HUES64 (cell line): ENCODE measurements around the gene ADAMTS9.
A peak's percentile ranks its signal among the peaks of the same experiment; 100 is the strongest.

ENCODE experiments used
- H3K27ac ChIP-seq: 2 replicates; pipeline ENCODE4 v1.7.0; 2013; ENCODE audit warnings: low read depth, low read length, inconsistent platforms
- H3K27me3 ChIP-seq: 2 replicates; pipeline ENCODE4 v1.6.1; 2013; ENCODE audit warnings: mild to moderate bottlenecking, low read length; ENCODE audit not compliant: insufficient read depth
- H3K36me3 ChIP-seq: 2 replicates; pipeline ENCODE4 v1.6.1; 2013; ENCODE audit warnings: mild to moderate bottlenecking, low read length; ENCODE audit not compliant: insufficient read depth
- H3K4me1 ChIP-seq: 2 replicates; pipeline ENCODE4 v1.6.1; 2013; ENCODE audit warnings: mild to moderate bottlenecking, low read length, moderate library complexity; ENCODE audit not compliant: insufficient read depth
- H3K4me3 ChIP-seq: 2 replicates; pipeline ENCODE4 v1.5.1; 2013; ENCODE audit warnings: mild to moderate bottlenecking, low read length, moderate library complexity
- H3K9ac ChIP-seq: 2 replicates; pipeline ENCODE4 v1.6.1; 2013; ENCODE audit warnings: mild to moderate bottlenecking, low read depth, low read length
- H3K9me3 ChIP-seq: 2 replicates; pipeline ENCODE4 v1.6.1; 2013; ENCODE audit warnings: low read depth, low read length; ENCODE audit not compliant: insufficient read depth
- WGBS: fragments of 150-250, 120-280 bp; methylation state at CpG from one replicate; pipeline ENCODE4 v1.1.7; 2013; ENCODE audit warnings: missing lambda C conversion rate; 5-methylcytosine and 5-hydroxymethylcytosine counted together

The ADAMTS9 gene

GRCh38 chr3:64716110-64716710 lies 28.4 kb upstream of the ADAMTS9 start:
- Histone ChIP-seq H3K27me3 (no peaks in the 10 kb centered on the region), H3K9ac (no peak overlapping the region), H3K9me3 (no peaks in the 10 kb centered on the region), H3K36me3 (no peaks in the 10 kb centered on the region), H3K4me1 (no peaks in the 10 kb centered on the region), H3K4me3 (no peak overlapping the region), H3K27ac (no peak overlapping the region)
- WGBS, result 97% methylated on average over 7 of the region's 8 CpGs

- Histone ChIP-seq H3K9ac (no peak overlapping the region), H3K4me1 (no peaks in the 10 kb centered on the region), H3K27me3 (no peaks in the 10 kb centered on the region), H3K9me3 (no peaks in the 10 kb centered on the region), H3K36me3 (no peaks in the 10 kb centered on the region), H3K4me3 (no peak overlapping the region), H3K27ac (no peak overlapping the region)
- WGBS, result 90% methylated on average over 8 of the region's 9 CpGs
Observed at GRCh38 chr3:64715211-64715982, 27.6 kb upstream of the ADAMTS9 start.

GRCh38 chr3:64708456-64708855 lies 20.7 kb upstream of the ADAMTS9 start:
- H3K4me3 ChIP-seq, result no peak overlapping the region
- H3K9me3 ChIP-seq, result no peaks in the 10 kb centered on the region
- H3K9ac ChIP-seq, result no peak overlapping the region
- peaks cover 7% of the 10 kb centered on the region for H3K4me1 ChIP-seq
- H3K27ac ChIP-seq, result no peak overlapping the region
- H3K27me3 ChIP-seq, result no peaks in the 10 kb centered on the region
- H3K36me3 ChIP-seq, result no peaks in the 10 kb centered on the region
- WGBS, result 94% methylated on average over 2 of the region's 3 CpGs

GRCh38 chr3:64705946-64706345 lies 18.1 kb upstream of the ADAMTS9 start:
- Histone ChIP-seq H3K36me3 (no peaks in the 10 kb centered on the region), H3K4me1 (peaks cover 7% of the 10 kb centered on the region), H3K4me3 (no peak overlapping the region), H3K27me3 (no peaks in the 10 kb centered on the region), H3K9ac (no peak overlapping the region), H3K9me3 (no peaks in the 10 kb centered on the region), H3K27ac (no peak overlapping the region)
- WGBS, result 93% methylated on average over 2 of the region's 2 CpGs

DNA sequence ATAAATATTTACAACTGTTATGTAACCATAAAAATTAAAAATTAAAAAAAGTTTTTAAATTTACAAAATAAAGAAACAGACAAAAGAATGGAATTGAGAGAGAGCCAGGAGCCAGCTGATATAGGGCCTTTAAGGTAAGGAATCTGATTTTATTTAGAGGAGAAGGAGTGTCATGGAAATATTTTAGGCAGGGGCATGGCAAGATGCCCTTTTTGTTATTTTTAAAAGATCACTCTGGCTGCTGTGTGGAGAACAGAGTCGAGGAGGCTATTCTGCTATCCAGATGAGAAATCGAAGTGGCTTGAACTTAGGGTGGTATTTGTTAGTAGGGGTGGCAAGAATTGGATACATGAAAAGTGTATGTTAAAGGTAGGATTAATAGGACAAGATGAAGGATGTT lies 9.1 kb upstream of the ADAMTS9 start:
- Histone ChIP-seq H3K9ac (no peak overlapping the region), H3K27me3 (no peaks in the 10 kb centered on the region; the same call in 1 of the 2 replicates), H3K4me3 (no peak overlapping the region), H3K36me3 (no peaks in the 10 kb centered on the region), H3K9me3 (no peaks in the 10 kb centered on the region), H3K27ac (no peak overlapping the region), H3K4me1 (peaks cover 23% of the 10 kb centered on the region; the same call in 1 of the 2 replicates)
- 88% methylated on average over 2 of the region's 2 CpGs for WGBS

GRCh38 chr3:64694114-64694513 lies 6.3 kb upstream of the ADAMTS9 start:
- peaks cover 45% of the 10 kb centered on the region for H3K4me1 ChIP-seq
- no peak overlapping the region for H3K4me3 ChIP-seq
- no peak overlapping the region for H3K9ac ChIP-seq
- no peaks in the 10 kb centered on the region for H3K36me3 ChIP-seq
- no peaks in the 10 kb centered on the region for H3K9me3 ChIP-seq
- 73% methylated on average over 2 of the region's 2 CpGs for WGBS
- H3K27me3 ChIP-seq, result peaks cover 20% of the 10 kb centered on the region
- no peak overlapping the region for H3K27ac ChIP-seq

DNA sequence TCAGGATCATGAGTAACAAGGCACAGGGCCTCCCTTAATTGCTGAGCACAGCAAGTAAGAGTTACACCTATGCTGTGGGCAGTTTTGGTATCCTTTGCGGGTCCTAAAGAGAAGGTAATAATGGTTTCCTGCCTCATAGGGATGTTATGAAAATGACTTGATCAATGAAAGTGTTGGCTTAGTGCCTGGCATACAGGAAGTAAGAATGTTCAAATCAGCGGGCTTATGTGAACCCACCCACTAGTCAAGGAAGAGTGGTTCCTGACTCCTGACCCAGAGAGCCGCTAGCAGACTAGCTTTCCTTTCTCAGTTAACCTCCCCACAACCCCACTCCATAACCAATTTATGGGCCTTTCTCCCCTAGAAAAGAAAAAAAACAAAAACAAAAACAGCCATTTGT lies 5.2 kb upstream of the ADAMTS9 start:
- Histone ChIP-seq H3K27ac (no peak overlapping the region), H3K9me3 (no peaks in the 10 kb centered on the region), H3K9ac (no peak overlapping the region), H3K27me3 (peaks cover 30% of the 10 kb centered on the region), H3K36me3 (no peaks in the 10 kb centered on the region), H3K4me3 (no peak overlapping the region), H3K4me1 (peaks cover 46% of the 10 kb centered on the region)
- 80% methylated on average over 3 of the region's 3 CpGs for WGBS

DNA sequence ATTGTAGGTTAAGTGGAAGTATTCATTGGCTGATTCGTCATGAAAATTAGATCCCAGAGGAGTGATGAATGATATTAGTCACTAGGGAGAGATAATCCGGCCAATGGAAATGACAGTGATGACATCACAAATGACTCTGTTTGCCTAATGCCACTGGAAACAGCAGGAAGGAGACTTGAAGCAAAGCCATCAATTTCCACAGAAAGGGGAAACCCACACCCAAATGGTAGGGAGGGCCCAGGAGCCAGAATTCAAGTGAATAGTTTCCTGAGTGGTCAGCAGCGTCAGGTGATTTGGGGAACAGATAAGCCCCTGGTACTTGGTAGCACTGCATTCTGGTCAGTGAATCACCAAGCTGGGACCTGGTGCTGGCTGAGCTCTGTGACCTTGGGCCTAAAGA lies 3.3 kb upstream of the ADAMTS9 start:
- H3K36me3 ChIP-seq, result no peaks in the 10 kb centered on the region
- no peak overlapping the region for H3K27ac ChIP-seq
- no peaks in the 10 kb centered on the region for H3K9me3 ChIP-seq
- H3K9ac ChIP-seq, result no peak overlapping the region
- no peak overlapping the region for H3K4me3 ChIP-seq
- H3K27me3 ChIP-seq, result peaks cover 45% of the 10 kb centered on the region
- 68% methylated on average over 3 of the region's 3 CpGs for WGBS
- peaks cover 46% of the 10 kb centered on the region for H3K4me1 ChIP-seq

- Histone ChIP-seq H3K9me3 (no peaks in the 10 kb centered on the region), H3K4me1 (peaks cover 49% of the 10 kb centered on the region), H3K9ac (no peak overlapping the region), H3K27me3 (peaks cover 81% of the 10 kb centered on the region), H3K36me3 (no peaks in the 10 kb centered on the region; the same call in 1 of the 2 replicates), H3K27ac (no peak overlapping the region), H3K4me3 (peak overlapping the region; percentile 62)
- WGBS, result under 1% methylated on average over 39 of the region's 42 CpGs
Observed at GRCh38 chr3:64687086-64687780, 567 bp downstream of the ADAMTS9 start.

DNA sequence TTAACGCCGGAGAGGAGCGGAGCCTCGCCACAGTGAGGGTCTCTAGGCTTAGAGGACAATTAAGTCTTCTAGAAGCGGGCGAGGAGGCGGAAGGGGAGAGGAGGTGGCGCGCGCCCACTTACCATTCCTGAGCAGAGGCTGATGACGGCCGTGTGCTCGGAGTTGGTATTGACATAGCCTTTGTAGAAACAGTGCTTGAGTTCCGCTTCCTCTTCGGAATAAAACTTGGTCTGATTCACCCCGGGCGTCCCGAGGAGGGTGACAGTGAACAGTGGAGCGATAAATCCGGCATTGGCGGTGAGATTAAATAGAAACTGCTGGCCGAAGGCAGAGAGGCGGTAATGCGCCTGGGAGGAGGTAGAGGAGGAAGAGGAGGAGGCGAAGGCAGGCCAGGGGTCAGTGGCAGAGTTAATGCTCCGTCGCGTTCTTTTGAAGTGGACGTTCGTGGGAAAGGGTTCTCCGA lies 1.3 kb downstream of the ADAMTS9 start:
- Histone ChIP-seq H3K27ac (peak overlapping the region; percentile 57; the same call in 1 of the 2 replicates), H3K9ac (peak overlapping the region; percentile 11; the same call in 1 of the 2 replicates), H3K36me3 (no peaks in the 10 kb centered on the region; the same call in 1 of the 2 replicates), H3K9me3 (no peaks in the 10 kb centered on the region), H3K4me1 (peaks cover 49% of the 10 kb centered on the region), H3K4me3 (peak overlapping the region; percentile 62), H3K27me3 (peaks cover 87% of the 10 kb centered on the region)
- WGBS, result under 1% methylated on average over 31 of the region's 31 CpGs
